Rectal smooth muscle tissue (tissue), 1 donor: ENCODE measurements around the gene ICOS.
"Not testable (repeated sequence)": the region's sequence is repeated elsewhere in the genome, so short reads cannot be mapped to it uniquely, and the experiment has no call there.

Experiments
- H3K27ac ChIP-seq: one replicate; pipeline ENCODE4 v1.7.0; 2013; ENCODE audit warnings: low read depth, low read length, inconsistent platforms
- H3K27me3 ChIP-seq: one replicate; pipeline ENCODE4 v1.7.0; 2013; ENCODE audit warnings: low read length; ENCODE audit not compliant: control insufficient read depth, insufficient read depth
- H3K36me3 ChIP-seq: one replicate; pipeline ENCODE4 v1.7.0; 2013; ENCODE audit warnings: low read length; ENCODE audit not compliant: control insufficient read depth, insufficient read depth
- H3K4me1 ChIP-seq: one replicate; pipeline ENCODE4 v1.7.0; 2013; ENCODE audit warnings: low read length; ENCODE audit not compliant: control insufficient read depth, insufficient read depth
- H3K4me3 ChIP-seq: one replicate; pipeline ENCODE4 v1.7.0; 2013; ENCODE audit warnings: low read length
- H3K9ac ChIP-seq: one replicate; pipeline ENCODE4 v1.7.0; 2013; ENCODE audit warnings: low read length

Gene ICOS

GRCh38 chr2:203925512-203926158 lies 10.9 kb upstream of the ICOS start:
- H3K27ac ChIP-seq, result no peak overlapping the region
- no peaks in the 10 kb centered on the region for H3K4me1 ChIP-seq
- H3K27me3 ChIP-seq, result no peaks in the 10 kb centered on the region
- H3K36me3 ChIP-seq, result no peaks in the 10 kb centered on the region
- H3K9ac ChIP-seq, result no peak overlapping the region
- no peak overlapping the region for H3K4me3 ChIP-seq

- Histone ChIP-seq H3K4me1 (no peaks in the 10 kb centered on the region), H3K27me3 (no peaks in the 10 kb centered on the region), H3K36me3 (no peaks in the 10 kb centered on the region), H3K9ac (no peak overlapping the region), H3K4me3 (no peak overlapping the region), H3K27ac (no peak overlapping the region)
These were observed 7.7 kb upstream of the ICOS start for GRCh38 chr2:203928849-203929248.

- H3K27ac ChIP-seq, H3K4me3 ChIP-seq, H3K9ac ChIP-seq, H3K27me3 ChIP-seq, H3K4me1 ChIP-seq, H3K36me3 ChIP-seq: not testable (repeated sequence)
These were observed 5.3 kb upstream of the ICOS start for GRCh38 chr2:203931262-203931661.

GRCh38 chr2:203934041-203934492 lies 2.5 kb upstream of the ICOS start:
- Histone ChIP-seq H3K4me3 (no peak overlapping the region), H3K4me1 (no peaks in the 10 kb centered on the region), H3K27me3 (no peaks in the 10 kb centered on the region), H3K9ac (no peak overlapping the region), H3K27ac (no peak overlapping the region), H3K36me3 (no peaks in the 10 kb centered on the region)

- no peaks in the 10 kb centered on the region for H3K27me3 ChIP-seq
- no peak overlapping the region for H3K9ac ChIP-seq
- no peak overlapping the region for H3K27ac ChIP-seq
- no peak overlapping the region for H3K4me3 ChIP-seq
- H3K4me1 ChIP-seq, result no peaks in the 10 kb centered on the region
- no peaks in the 10 kb centered on the region for H3K36me3 ChIP-seq
These were observed 1.7 kb upstream of the ICOS start for GRCh38 chr2:203934711-203935438.

- Histone ChIP-seq H3K27ac (no peak overlapping the region), H3K27me3 (no peaks in the 10 kb centered on the region), H3K36me3 (no peaks in the 10 kb centered on the region), H3K4me3 (no peak overlapping the region), H3K9ac (no peak overlapping the region), H3K4me1 (no peaks in the 10 kb centered on the region)
These were observed 995 bp upstream of the ICOS start for GRCh38 chr2:203935568-203935967.

GRCh38 chr2:203936949-203937348 lies 386 bp downstream of the ICOS start:
- no peak overlapping the region for H3K9ac ChIP-seq
- H3K4me3 ChIP-seq, result no peak overlapping the region
- H3K36me3 ChIP-seq, result no peaks in the 10 kb centered on the region
- H3K4me1 ChIP-seq, result no peaks in the 10 kb centered on the region
- H3K27me3 ChIP-seq, result no peaks in the 10 kb centered on the region
- H3K27ac ChIP-seq, result no peak overlapping the region

GRCh38 chr2:203937788-203938187 lies 1.2 kb downstream of the ICOS start:
- no peak overlapping the region for H3K27ac ChIP-seq
- H3K27me3 ChIP-seq, result no peaks in the 10 kb centered on the region
- no peaks in the 10 kb centered on the region for H3K36me3 ChIP-seq
- H3K4me3 ChIP-seq, result peak overlapping the region; percentile 42
- no peak overlapping the region for H3K9ac ChIP-seq
- no peaks in the 10 kb centered on the region for H3K4me1 ChIP-seq

- H3K27ac ChIP-seq, result no peak overlapping the region
- no peaks in the 10 kb centered on the region for H3K36me3 ChIP-seq
- no peaks in the 10 kb centered on the region for H3K27me3 ChIP-seq
- no peaks in the 10 kb centered on the region for H3K4me1 ChIP-seq
- peak overlapping the region; percentile 32 for H3K4me3 ChIP-seq
- H3K9ac ChIP-seq, result no peak overlapping the region
These were observed 3.5 kb downstream of the ICOS start for GRCh38 chr2:203940039-203940438.

GRCh38 chr2:203943493-203944382 lies 7.2 kb downstream of the ICOS start:
- not testable (repeated sequence) for H3K27ac ChIP-seq, H3K36me3 ChIP-seq, H3K4me1 ChIP-seq, H3K9ac ChIP-seq, H3K27me3 ChIP-seq
- peak overlapping the region; percentile 21 for H3K4me3 ChIP-seq

GRCh38 chr2:203948733-203949132 lies 12.2 kb downstream of the ICOS start:
- Histone ChIP-seq H3K27ac (no peak overlapping the region), H3K4me1 (no peaks in the 10 kb centered on the region), H3K9ac (no peak overlapping the region), H3K27me3 (no peaks in the 10 kb centered on the region), H3K36me3 (no peaks in the 10 kb centered on the region), H3K4me3 (no peak overlapping the region)

- Histone ChIP-seq H3K36me3 (no peaks in the 10 kb centered on the region), H3K4me1 (no peaks in the 10 kb centered on the region), H3K27me3 (no peaks in the 10 kb centered on the region), H3K9ac (no peak overlapping the region), H3K27ac (no peak overlapping the region), H3K4me3 (no peak overlapping the region)
These were observed 12.7 kb downstream of the ICOS start for GRCh38 chr2:203949228-203949627.
